Endometrium (tissue), 2 donors: ENCODE results near the gene PLA2R1.
"Not testable (repeated sequence)": the region's sequence is repeated elsewhere in the genome, so short reads cannot be mapped to it uniquely, and the experiment has no call there.

Source experiments
- FAIRE-seq: peaks from 2 replicates; lab custom pipeline; 2012; peaks lifted over from hg19 to GRCh38; lab: Jason Lieb, UNC
- donor health status: control.
- donor health status: control.

PLA2R1 gene

GRCh38 chr2:160063879-160064612, 1.6 kb upstream of the PLA2R1 start:
- FAIRE-seq: no peak

- FAIRE-seq: no peak
These were observed 856 bp upstream of the PLA2R1 start for GRCh38 chr2:160063271-160063670.

GRCh38 chr2:160061944-160062291, 497 bp downstream of the PLA2R1 start:
- no peak for FAIRE-seq

GRCh38 chr2:160061533-160061932, 882 bp downstream of the PLA2R1 start:
- FAIRE-seq: no peak

GRCh38 chr2:160060297-160060696, 2.1 kb downstream of the PLA2R1 start:
- no peak for FAIRE-seq

- no peak for FAIRE-seq
These were observed 5.1 kb downstream of the PLA2R1 start for GRCh38 chr2:160057356-160057755.

GRCh38 chr2:160055726-160056108, 6.7 kb downstream of the PLA2R1 start:
- no peak for FAIRE-seq

- no peak for FAIRE-seq
These were observed 7.3 kb downstream of the PLA2R1 start for GRCh38 chr2:160054984-160055725.

GRCh38 chr2:160053946-160054345, 8.5 kb downstream of the PLA2R1 start:
- FAIRE-seq: no peak

GRCh38 chr2:160052531-160052930, 9.9 kb downstream of the PLA2R1 start:
- FAIRE-seq: no peak

- FAIRE-seq: no peak
These were observed 11.0 kb downstream of the PLA2R1 start for GRCh38 chr2:160051371-160051800.

- no peak for FAIRE-seq
These were observed 12.3 kb downstream of the PLA2R1 start for GRCh38 chr2:160050147-160050546.

- FAIRE-seq: no peak
These were observed 16.7 kb downstream of the PLA2R1 start for GRCh38 chr2:160045703-160046210.

- no peak for FAIRE-seq
These were observed 17.7 kb downstream of the PLA2R1 start for GRCh38 chr2:160044728-160045127.

- no peak for FAIRE-seq
These were observed 19.1 kb downstream of the PLA2R1 start for GRCh38 chr2:160043265-160043664.

GRCh38 chr2:160042054-160042453, 20.4 kb downstream of the PLA2R1 start:
- FAIRE-seq: no peak

GRCh38 chr2:160041091-160041490, 21.3 kb downstream of the PLA2R1 start:
- no peak for FAIRE-seq

GRCh38 chr2:160039166-160039903, 23.1 kb downstream of the PLA2R1 start:
- FAIRE-seq: no peak

GRCh38 chr2:160038662-160039061, 23.8 kb downstream of the PLA2R1 start:
- FAIRE-seq: not testable (repeated sequence)

GRCh38 chr2:160036736-160037135, 25.7 kb downstream of the PLA2R1 start:
- no peak for FAIRE-seq

GRCh38 chr2:160035125-160035524, 27.3 kb downstream of the PLA2R1 start:
- FAIRE-seq: no peak

GRCh38 chr2:160034396-160034795, 28.0 kb downstream of the PLA2R1 start:
- FAIRE-seq: no peak
